HG02938 (cell line): ENCODE results near the gene RSBN1.
A peak's percentile ranks its signal among the peaks of the same experiment; 100 is the strongest.

Experiments used
- ATAC-seq: cut with Tn5 transposase; IDR thresholded peaks from one replicate; pipeline ENCODE4 v1.9.1; 2021; ENCODE audit warnings: mild to moderate bottlenecking, moderate library complexity; ENCODE audit not compliant: unreplicated experiment

Gene RSBN1

DNA sequence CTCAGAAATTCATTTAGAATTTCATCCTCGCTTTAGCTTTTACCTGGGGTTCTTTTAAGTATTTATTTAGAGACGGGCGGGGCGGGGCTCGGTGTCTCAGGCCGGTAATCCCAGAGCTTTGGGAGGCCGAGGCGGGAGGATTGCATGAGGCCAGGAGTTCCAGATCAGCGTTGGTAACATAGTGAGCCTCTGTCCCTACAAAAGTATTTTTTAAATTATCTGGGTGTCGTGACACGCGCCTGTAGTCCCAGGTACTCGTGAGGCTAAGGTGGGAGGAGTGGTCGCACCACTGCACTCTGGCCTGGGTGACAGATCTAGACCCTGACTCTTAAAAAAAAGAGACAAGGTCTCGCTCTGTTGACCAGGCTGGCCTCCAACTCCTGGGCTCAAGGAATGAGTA is 942 bp upstream of the RSBN1 start:
- no peak for ATAC-seq

DNA sequence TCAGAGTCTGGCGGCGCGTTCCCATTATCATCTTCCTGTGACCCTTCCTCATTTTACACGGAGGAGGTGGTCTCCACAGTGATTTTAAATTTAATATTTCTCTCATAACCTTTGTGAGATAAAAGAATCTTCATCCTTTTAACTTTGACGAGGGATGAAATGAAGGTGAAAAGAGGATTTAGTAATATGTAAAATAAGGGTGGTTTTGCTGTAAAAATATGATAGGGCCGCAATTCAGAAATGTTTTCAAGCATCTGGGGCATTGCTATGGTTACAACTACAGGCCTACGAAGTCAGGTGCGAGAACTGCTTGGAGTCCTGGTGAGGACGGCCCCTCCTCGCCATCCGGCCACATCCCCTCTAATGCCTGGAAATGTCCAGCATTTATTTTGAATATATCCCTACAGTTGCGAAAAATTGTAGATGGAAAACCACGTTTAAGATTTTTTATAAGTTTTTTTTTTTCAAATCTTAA is 422 bp upstream of the RSBN1 start:
- ATAC-seq = no peak

GRCh38 chr1:113811156-113811887 is 954 bp downstream of the RSBN1 start:
- no peak for ATAC-seq

DNA sequence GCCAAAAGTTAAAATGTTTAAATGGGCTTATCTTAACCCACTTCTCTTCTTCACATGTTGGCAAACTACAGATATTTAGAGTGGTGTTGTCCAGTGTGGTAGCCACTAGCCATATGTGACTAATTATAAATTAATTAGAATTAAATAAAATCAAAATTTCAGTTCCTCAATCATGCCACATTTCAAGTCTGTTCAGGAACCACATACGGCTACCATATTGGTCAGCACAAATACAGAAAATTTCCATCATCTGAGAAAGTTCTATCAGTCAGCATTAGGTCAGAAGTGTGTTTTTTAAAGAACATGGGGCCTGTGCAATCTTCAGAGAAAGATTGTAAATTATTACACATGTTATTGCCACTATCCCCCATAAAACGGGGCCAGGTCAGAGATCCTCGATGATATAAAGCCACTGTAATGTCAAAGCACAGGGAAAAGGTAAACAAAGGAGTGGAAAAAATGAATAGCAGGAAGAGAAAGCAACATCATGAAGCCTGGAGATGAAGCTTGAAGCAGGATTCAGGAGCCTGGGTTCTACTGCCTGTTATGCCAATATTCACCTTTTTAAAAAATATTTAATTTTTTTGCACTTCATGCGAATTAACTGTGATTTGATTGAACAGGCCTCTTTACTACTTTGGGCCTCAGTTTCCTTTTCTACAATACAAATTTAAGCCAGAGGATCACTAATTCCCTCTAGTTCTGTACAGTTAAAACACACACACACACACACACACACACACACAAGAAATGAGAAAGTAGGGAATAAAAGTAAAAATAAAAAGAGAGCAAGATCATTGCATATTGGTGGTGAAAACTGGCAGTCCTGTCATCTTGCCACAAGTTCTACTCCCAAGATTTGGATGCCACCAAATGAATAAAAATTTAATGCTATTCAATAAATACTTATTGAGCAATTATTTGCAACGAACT is 2.3 kb downstream of the RSBN1 start:
- ATAC-seq = no peak

DNA sequence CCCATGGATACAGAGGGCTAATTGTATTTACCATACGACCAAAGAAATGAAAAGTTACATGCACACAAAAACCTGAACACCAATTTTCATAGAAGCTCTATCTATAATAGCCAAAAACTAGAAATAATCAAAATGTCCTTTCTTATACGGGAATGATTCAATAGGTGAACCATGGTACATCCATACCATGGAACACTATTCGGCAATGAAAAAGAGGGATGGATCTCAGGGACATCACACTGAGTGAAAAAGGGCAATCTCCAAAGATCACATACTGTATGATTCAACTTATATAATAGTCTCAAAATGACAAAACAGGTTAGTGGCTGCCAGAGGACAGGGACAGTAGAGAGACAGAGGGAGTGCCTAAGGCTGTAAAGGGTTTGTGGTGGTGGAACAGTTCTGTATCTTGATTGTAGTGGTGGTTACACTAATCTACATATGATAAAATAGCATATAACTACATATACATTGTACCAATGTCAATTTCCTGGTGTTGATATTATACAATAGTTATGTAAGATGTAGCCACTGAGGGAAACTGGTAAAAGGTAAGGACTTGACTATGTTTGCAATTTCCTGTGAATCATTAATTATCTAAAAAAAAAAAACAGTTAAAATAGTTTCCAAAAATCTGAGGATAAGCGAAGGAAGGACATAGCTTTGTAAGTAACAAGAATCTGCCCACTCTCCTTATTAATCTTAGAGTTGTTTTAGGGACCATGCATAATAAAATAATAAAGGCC is 3.7 kb downstream of the RSBN1 start:
- ATAC-seq = no peak

GRCh38 chr1:113805639-113806038 is 6.6 kb downstream of the RSBN1 start:
- ATAC-seq = no peak

GRCh38 chr1:113805256-113805531 is 7.1 kb downstream of the RSBN1 start:
- ATAC-seq = no peak

DNA sequence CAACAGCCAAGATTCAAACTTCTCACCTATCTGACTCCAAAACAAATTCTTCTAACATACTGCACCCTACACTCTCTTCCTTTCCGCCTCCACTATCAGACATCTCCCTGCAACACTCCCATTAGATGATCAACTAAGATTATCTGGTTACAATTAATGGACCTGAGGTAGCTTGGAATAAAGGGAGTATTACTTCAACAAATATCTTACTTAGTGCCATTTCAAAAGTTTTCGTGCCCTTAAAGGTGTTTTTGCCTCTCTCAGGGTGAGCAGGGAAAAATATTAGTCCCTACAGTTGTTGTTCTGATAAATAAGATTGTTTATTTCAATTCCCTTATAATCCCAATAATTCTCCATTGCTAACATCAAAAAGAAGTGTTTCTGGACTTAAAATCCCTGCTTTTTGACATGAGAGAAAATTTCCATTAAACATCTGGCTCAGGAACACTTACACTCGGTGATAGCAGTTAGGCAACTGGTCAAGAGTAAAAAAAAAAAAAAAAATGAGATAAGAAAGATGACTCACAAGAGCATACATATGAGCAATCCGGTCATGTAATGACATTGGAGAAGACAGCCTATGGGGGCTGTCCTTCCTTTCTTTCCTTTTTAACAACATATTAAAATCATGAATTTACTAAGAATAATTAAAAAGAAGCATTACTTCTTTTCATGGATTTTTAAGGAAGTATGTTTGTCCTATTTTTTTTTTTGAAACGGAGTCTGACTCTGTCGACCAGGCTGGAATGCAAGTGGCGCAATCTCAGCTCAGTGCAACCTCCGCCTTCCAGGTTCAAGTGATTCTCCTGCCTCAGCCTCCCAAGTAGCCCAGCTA is 7.6 kb downstream of the RSBN1 start:
- ATAC-seq = no peak

GRCh38 chr1:113802367-113803007 is 9.8 kb downstream of the RSBN1 start:
- ATAC-seq = no peak

- ATAC-seq = no peak
These were observed 11.8 kb downstream of the RSBN1 start for GRCh38 chr1:113800487-113800886.

- no peak for ATAC-seq
These were observed 14.8 kb downstream of the RSBN1 start for GRCh38 chr1:113797472-113797871.

GRCh38 chr1:113793878-113794834 is 18.1 kb downstream of the RSBN1 start:
- no peak for ATAC-seq

GRCh38 chr1:113792986-113793385 is 19.3 kb downstream of the RSBN1 start:
- ATAC-seq = no peak

GRCh38 chr1:113792471-113792870 is 19.8 kb downstream of the RSBN1 start:
- ATAC-seq = peak; percentile 58

GRCh38 chr1:113788802-113789201 is 23.5 kb downstream of the RSBN1 start:
- no peak for ATAC-seq

- ATAC-seq = no peak
These were observed 24.6 kb downstream of the RSBN1 start for GRCh38 chr1:113787663-113788062.

DNA sequence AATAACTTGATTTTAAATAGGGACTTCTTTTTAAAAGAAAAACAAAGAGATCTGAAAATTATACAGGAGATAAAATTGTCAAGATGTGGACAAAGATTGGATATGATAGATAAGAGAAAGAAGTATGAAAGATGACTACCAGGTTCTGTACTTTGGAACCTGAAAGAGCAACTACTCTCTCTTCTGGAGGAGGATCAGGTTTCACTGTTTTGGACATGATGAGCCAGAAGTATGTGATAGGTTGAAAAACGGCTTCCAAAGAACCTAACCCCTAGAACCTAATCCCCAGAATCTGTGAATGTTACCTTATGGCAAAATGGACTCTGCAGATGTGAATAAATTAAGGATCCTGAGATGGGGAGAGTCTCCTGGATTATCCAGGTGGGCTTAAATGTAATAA is 26.2 kb downstream of the RSBN1 start:
- no peak for ATAC-seq

DNA sequence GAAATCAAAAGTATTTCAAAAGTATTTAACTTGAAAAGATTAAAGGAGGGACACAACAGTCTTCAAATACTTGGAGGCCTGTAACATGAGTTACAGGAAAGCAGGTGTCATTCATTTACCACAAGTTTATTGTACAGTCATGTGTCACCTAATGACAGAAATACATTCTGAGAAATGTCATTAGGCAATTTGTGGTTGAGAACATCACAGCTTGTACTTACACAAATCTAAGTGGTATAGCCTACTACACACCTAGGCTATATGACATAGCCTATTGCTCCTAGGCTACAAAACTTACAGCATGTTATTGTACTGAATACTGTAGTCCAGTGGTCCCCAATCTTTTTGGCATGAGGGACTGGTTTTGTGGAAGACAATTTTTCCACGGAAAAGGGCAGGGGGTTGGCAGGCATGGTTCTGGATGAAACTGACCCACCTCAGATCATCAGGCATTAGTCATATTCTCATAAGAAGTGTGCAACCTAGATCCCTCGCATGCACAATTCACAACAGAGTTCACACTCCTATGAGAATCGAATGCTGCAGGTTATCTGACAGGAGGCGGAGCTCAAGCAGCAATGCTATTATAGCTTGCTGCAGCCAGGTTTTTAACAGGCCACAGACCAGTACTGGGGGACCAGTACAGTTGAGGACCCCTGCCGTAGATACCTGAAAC is 28.0 kb downstream of the RSBN1 start:
- ATAC-seq = peak; percentile 89
